Measurements from ENCODE around the gene ACSS3. TPM values are rescaled to one million over a fixed set of nuclear protein-coding genes. Genes with fewer than 3 reads are reported as not detected.

ACSS3 gene
- total and polyA plus RNA-seq, 2 donors (not counting 3 experiments of a cell fraction or from before 2014, with no cell fraction given): 0.12 to 0.86 TPM

- CTCF ChIA-PET: interaction anchor here (1.6 kb wide), 1 partner anchor 8 kb away, joined by 14 read pairs; no protein-coding TSS in a partner anchor
- dilution Hi-C loops (cut with MboI; ENCODE audit: extremely low pct_ligation_motif_present, low sequenced_read_pairs) (no loop called here), intact Hi-C loops (cut with micrococcal nuclease) (no loop called here)
- Histone ChIP-seq H3K9ac (replicated peaks; ENCODE audit: extremely low read depth, insufficient read depth, low read length) (no peak overlapping the region), H3K27ac (ENCODE audit: insufficient read depth, low read depth, low read length) (no peak overlapping the region), H3K36me3 (ENCODE audit: control insufficient read depth in 2 of 2, extremely low read depth in 1 of 2, insufficient read depth in 2 of 2, low read length in 2 of 2) (no peaks in the 10 kb centered on the region), H4K20me1 (replicated peaks; ENCODE audit: control insufficient read depth, extremely low read depth, insufficient read depth, low read length) (no peaks in the 10 kb centered on the region), H2AFZ (ENCODE audit: low read depth, low read length) (no peak overlapping the region), H3K27me3 (ENCODE audit: control insufficient read depth in 2 of 2, insufficient read depth in 2 of 2, low read length in 2 of 2) (no peaks in the 10 kb centered on the region), H3K9me1 (replicated peaks; ENCODE audit: control insufficient read depth, extremely low read depth, insufficient read depth, low read length) (no peaks in the 10 kb centered on the region), H3K4me3 (replicated peaks in 1 of 3; ENCODE audit: insufficient read depth in 1 of 3, low read depth in 1 of 3, low read length in 3 of 3) (no peak overlapping the region), H3K9me3 (replicated peaks; ENCODE audit: control insufficient read depth, insufficient read depth, low read length) (no peaks in the 10 kb centered on the region), H3K4me1 (ENCODE audit: control insufficient read depth, extremely low read depth, insufficient read depth, low read length) (no peaks in the 10 kb centered on the region), H3K4me2 (ENCODE audit: insufficient read depth, low read length) (no peak overlapping the region), H3K79me2 (ENCODE audit: control insufficient read depth, insufficient read depth, low read length) (no peaks in the 10 kb centered on the region)
- POLR2A ChIA-PET: no interaction called here
- no TSS peak for BruUV-seq (replicated peaks)
- no peak for FAIRE-seq
- DNase-seq (ENCODE audit: low read depth, low spot score): no peak
- no peak for TF ChIP-seq MAX (IDR thresholded peaks at IDR 0.05; ENCODE audit: insufficient read depth, insufficient read length)
- TF ChIP-seq EZH2 (IDR thresholded peaks at IDR 0.05; ENCODE audit: borderline replicate concordance, low read depth, low read length, severe bottlenecking): no peak
- no peak for TF ChIP-seq CTCF (IDR thresholded peaks at IDR 0.05; ENCODE audit: extremely low read depth in 1 of 2, insufficient read depth in 1 of 2, low read depth in 1 of 2, low read length in 2 of 2)
- TF ChIP-seq FOS (IDR thresholded peaks at IDR 0.05; ENCODE audit: borderline replicate concordance, insufficient read depth, low read length): no peak
- TF ChIP-seq MYC (IDR thresholded peaks at IDR 0.05; ENCODE audit: low read depth, low read length): no peak
- TF ChIP-seq GATA2 (IDR thresholded peaks at IDR 0.05; ENCODE audit: insufficient read depth, insufficient read length, low read depth, low read length): no peak
Observed at GRCh38 chr12:81249976-81250375, 172.1 kb downstream of the ACSS3 start.

Measured in endothelial cell of umbilical vein (primary cell).